Measurements from ENCODE around the gene ARID1B. TPM values are rescaled to one million over a fixed set of nuclear protein-coding genes. Genes with fewer than 3 reads are reported as not detected.

ARID1B gene
- total and polyA plus RNA-seq, 2 donors (not counting 1 experiment from before 2014, with no cell fraction given): 47.2 to 280 TPM

GRCh38 chr6:157036245-157036711 lies 259.1 kb downstream of the ARID1B start:
- Histone ChIP-seq H2AFZ (ENCODE audit: insufficient read depth, low read depth, low read length, poor library complexity, severe bottlenecking) (no peak overlapping the region), H3K9me3 (ENCODE audit: control extremely low read depth in 1 of 3, control insufficient read depth in 2 of 3, insufficient read depth in 1 of 3, low read length in 2 of 3) (no peaks in the 10 kb centered on the region), H3K27ac (ENCODE audit: low read length in 2 of 2) (no peak overlapping the region), H3K9ac (ENCODE audit: low read length) (no peak overlapping the region), H3K27me3 (replicated peaks in 1 of 4; ENCODE audit: control extremely low read depth in 1 of 4, control insufficient read depth in 3 of 4, insufficient read depth in 4 of 4, low read length in 3 of 4) (no peaks in the 10 kb centered on the region), H3K4me3 (ENCODE audit: control extremely low read depth in 1 of 5, extremely low read depth in 1 of 5, insufficient read depth in 1 of 5, low read depth in 2 of 5, low read length in 4 of 5) (no peak overlapping the region), H4K20me1 (ENCODE audit: control insufficient read depth, insufficient read depth, low read length, poor library complexity, severe bottlenecking) (peaks cover 21% of the 10 kb centered on the region), H3K4me1 (ENCODE audit: control insufficient read depth in 2 of 2, insufficient read depth in 2 of 2, low read length in 2 of 2) (peaks cover 13 to 25% of the 10 kb centered on the region in 2 donors), H3K4me2 (replicated peaks; ENCODE audit: low read depth, low read length, poor library complexity, severe bottlenecking) (no peak overlapping the region), H3K36me3 (replicated peaks in 1 of 2; ENCODE audit: control extremely low read depth in 1 of 2, control insufficient read depth in 1 of 2, extremely low read depth in 1 of 2, insufficient read depth in 2 of 2, low read length in 1 of 2) (peaks cover 1 to 6% of the 10 kb centered on the region in 2 experiments), H3K79me2 (ENCODE audit: control insufficient read depth, insufficient read depth, low read length) (peaks cover 86% of the 10 kb centered on the region)
- Mint-ChIP-seq H3K27me3 (no peaks in the 10 kb centered on the region), H3K9me3 (ENCODE audit: insufficient read depth) (no peaks in the 10 kb centered on the region), H3K4me1 (peaks cover 21% of the 10 kb centered on the region), H3K4me3 (no peak overlapping the region), H3K27ac (no peak overlapping the region)
- ATAC-seq (ENCODE audit: low read depth) (no peak), DNase-seq (no peak)
- intact Hi-C loops (cut with micrococcal nuclease): loop anchor here (10.0 kb wide), 1 partner anchor 1711 kb away; no protein-coding TSS in a partner anchor
- 88% methylated on average over 5 of the region's 5 CpGs for WGBS (ENCODE audit: insufficient coverage)
- ChIA-PET POLR2A (no interaction called here), CTCF (interaction anchor here (1.0 to 1.6 kb wide), 3 partner anchors 10 to 61 kb away, joined by 3 to 8 read pairs (median 6); no protein-coding TSS in a partner anchor)
- no peak for TF ChIP-seq CTCF (IDR thresholded peaks at IDR 0.05)
- TF ChIP-seq EZH2 (IDR thresholded peaks at IDR 0.05; ENCODE audit: borderline replicate concordance, insufficient read depth, low read depth, low read length, poor library complexity, severe bottlenecking): no peak

GRCh38 chr6:157037165-157037564 lies 260.0 kb downstream of the ARID1B start:
- DNase-seq: no peak
- H2AFZ ChIP-seq (ENCODE audit: insufficient read depth, low read depth, low read length, poor library complexity, severe bottlenecking): no peak overlapping the region
- no peak overlapping the region for H3K4me2 ChIP-seq (replicated peaks; ENCODE audit: low read depth, low read length, poor library complexity, severe bottlenecking)
- ChIA-PET CTCF (interaction anchor here (1.6 kb wide), 1 partner anchor 9 kb away, joined by 8 read pairs; no protein-coding TSS in a partner anchor), POLR2A (interaction anchor here (0.5 kb wide), 1 partner anchor 676 kb away, joined by 3 read pairs; no protein-coding TSS in a partner anchor)
- no peak overlapping the region for H3K27ac Mint-ChIP-seq
- H3K4me3 Mint-ChIP-seq: no peak overlapping the region
- H3K27me3 Mint-ChIP-seq: no peaks in the 10 kb centered on the region
- ATAC-seq (ENCODE audit: low read depth): no peak
- H3K4me1 Mint-ChIP-seq: peaks cover 25% of the 10 kb centered on the region
- H3K36me3 ChIP-seq (replicated peaks in 1 of 2; ENCODE audit: control extremely low read depth in 1 of 2, control insufficient read depth in 1 of 2, extremely low read depth in 1 of 2, insufficient read depth in 2 of 2, low read length in 1 of 2): peaks cover 1 to 10% of the 10 kb centered on the region in 2 experiments
- peaks cover 13 to 25% of the 10 kb centered on the region in 2 donors for H3K4me1 ChIP-seq (ENCODE audit: control insufficient read depth in 2 of 2, insufficient read depth in 2 of 2, low read length in 2 of 2)
- TF ChIP-seq CTCF (IDR thresholded peaks at IDR 0.05) (no peak), EZH2 (IDR thresholded peaks at IDR 0.05; ENCODE audit: borderline replicate concordance, insufficient read depth, low read depth, low read length, poor library complexity, severe bottlenecking) (no peak)
- intact Hi-C loops (cut with micrococcal nuclease): loop anchor here (10.0 kb wide), 1 partner anchor 1712 kb away; no protein-coding TSS in a partner anchor
- H3K9ac ChIP-seq (ENCODE audit: low read length): no peak overlapping the region
- H3K4me3 ChIP-seq (ENCODE audit: control extremely low read depth in 1 of 5, extremely low read depth in 1 of 5, insufficient read depth in 1 of 5, low read depth in 2 of 5, low read length in 4 of 5): no peak overlapping the region
- peaks cover 21% of the 10 kb centered on the region for H4K20me1 ChIP-seq (ENCODE audit: control insufficient read depth, insufficient read depth, low read length, poor library complexity, severe bottlenecking)
- H3K9me3 ChIP-seq (ENCODE audit: control extremely low read depth in 1 of 3, control insufficient read depth in 2 of 3, insufficient read depth in 1 of 3, low read length in 2 of 3): no peaks in the 10 kb centered on the region
- WGBS (ENCODE audit: insufficient coverage): 97% methylated on average over 7 of the region's 8 CpGs
- peaks cover 86% of the 10 kb centered on the region for H3K79me2 ChIP-seq (ENCODE audit: control insufficient read depth, insufficient read depth, low read length)
- no peaks in the 10 kb centered on the region for H3K27me3 ChIP-seq (replicated peaks in 1 of 4; ENCODE audit: control extremely low read depth in 1 of 4, control insufficient read depth in 3 of 4, insufficient read depth in 4 of 4, low read length in 3 of 4)
- no peaks in the 10 kb centered on the region for H3K9me3 Mint-ChIP-seq (ENCODE audit: insufficient read depth)
- no peak overlapping the region for H3K27ac ChIP-seq (ENCODE audit: low read length in 2 of 2)
